ENCODE measurements around the gene ADAMTS16.

ADAMTS16 gene

DNA sequence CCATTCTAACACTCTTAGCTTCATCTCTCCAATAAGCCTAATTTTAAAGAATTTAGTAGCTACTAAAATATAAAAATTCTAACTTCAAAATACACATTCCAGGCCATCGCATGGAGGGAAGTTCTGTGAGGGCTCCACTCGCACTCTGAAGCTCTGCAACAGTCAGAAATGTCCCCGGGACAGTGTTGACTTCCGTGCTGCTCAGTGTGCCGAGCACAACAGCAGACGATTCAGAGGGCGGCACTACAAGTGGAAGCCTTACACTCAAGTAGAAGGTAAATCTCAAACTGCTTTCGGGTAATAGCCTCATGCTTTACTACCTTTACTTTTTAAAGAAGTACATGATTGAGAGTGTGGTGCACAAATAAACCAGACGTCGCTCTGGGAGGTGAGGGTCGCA, 94.8 kb downstream of the ADAMTS16 start:
- no peak for DNase-seq (ENCODE audit: low spot score)

DNA sequence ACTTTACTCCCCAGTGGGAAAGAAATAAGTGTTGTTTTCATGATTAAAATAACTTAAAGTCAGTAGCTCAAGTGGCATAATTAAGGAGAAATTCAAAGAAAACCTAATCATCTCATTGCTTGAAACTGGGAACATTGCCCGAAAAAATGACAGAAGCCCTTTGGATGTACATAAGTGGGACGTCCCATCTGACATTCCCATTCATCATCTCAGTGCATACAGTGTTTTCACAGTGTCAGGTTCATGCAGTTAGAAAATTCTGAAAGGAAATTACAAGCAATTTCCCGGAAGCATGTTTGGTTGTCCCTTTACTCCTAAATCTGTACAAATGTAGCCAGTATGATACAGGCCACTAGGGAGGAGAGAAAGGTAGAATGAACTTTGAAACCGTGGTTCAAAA, 95.6 kb downstream of the ADAMTS16 start:
- no peak for DNase-seq (ENCODE audit: low spot score)

DNA sequence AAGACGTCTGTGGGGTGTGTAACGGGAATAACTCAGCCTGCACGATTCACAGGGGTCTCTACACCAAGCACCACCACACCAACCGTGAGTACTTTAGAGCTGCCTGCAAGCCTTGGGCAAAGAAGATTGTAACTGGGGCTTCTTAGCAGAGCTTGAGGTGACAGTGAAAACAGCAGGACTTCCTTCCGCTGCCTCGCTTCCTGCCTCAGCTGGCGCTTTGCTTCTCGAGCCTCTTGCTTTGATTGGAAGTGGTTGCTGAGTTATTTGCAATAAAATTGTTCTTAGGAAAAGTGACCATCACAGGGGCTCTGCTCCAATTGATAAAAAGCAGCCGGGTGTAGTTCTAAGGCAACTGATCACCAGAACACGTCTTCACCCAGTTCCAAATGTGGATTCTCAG, 99.1 kb downstream of the ADAMTS16 start:
- DNase-seq (ENCODE audit: low spot score): no peak

DNA sequence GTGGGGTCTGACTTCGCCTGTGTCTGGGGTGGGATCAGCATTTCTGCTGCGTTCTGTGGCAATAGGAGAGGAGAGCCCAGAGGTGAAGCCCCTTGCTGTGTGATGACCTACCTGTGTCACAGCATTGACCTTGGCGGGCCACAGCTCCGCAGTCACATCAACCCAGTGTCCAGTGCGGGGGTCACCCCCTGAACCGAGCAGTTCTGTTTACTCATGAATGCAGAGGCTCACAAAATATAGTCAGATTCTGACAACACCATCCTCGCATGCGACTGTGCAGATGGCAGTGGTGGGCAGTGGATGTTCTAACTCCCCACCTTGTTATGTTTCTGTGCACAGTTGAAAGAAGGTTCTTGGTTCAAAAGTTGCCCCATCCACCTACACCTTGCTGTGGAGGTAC, 100.1 kb downstream of the ADAMTS16 start:
- no peak for DNase-seq (ENCODE audit: low spot score)

DNA sequence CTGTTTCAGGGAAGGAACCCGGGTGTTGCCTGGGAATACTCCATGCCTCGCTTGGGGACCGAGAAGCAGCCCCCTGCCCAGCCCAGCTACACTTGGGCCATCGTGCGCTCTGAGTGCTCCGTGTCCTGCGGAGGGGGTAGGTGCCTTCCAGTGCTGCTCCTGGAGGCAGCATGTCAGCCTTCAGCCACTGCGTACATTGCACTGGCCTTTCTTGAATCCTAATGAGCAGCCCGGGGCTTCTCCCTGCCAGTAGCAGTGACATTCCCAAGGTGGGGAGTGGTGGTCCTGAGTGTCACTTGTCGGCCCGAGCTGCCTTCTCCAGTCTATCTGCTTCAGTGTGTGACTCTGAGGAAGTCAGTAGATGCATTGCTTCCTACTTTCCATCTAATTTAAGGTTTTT, 101.9 kb downstream of the ADAMTS16 start:
- no peak for DNase-seq (ENCODE audit: low spot score)

DNA sequence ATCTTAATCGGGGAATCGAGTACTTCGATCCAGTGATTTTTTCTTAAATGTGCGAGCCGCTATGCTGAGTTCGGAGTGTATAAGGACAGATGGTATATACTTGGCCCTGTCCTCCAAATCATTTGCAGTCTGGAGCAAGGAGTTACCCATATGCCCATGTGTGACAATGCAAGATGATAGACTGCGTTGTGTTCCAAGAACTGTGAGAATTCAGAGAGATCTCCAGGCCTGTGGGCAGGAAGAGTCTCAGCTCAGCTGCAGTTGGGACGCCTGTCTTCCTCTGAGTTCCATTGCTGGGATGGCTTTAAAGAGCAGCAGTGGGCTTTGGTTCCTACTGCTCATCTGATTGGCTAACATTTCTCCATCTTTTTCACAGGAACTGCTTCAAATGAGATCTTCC, 106.6 kb downstream of the ADAMTS16 start:
- no peak for DNase-seq (ENCODE audit: low spot score)

DNA sequence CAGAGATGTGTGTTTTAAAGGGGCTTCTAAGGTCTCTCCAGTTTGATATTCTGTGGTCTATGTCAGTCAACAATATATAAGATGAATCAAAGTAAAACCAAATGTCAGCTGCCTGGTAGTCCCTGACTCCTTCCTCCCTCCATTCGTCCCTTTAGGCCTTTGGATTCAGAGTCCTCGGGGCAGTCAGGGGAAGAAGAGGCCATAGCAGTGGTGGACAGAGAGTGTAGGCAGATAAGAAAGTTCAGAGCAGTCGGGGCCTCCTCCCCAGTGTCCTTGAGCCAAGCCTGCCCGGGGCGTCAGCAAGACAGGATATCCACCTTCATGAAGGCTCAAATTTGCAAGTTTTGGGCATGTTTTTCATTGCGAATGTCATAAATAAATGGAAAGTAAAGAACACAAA, 110.6 kb downstream of the ADAMTS16 start:
- no peak for DNase-seq (ENCODE audit: low spot score)

DNA sequence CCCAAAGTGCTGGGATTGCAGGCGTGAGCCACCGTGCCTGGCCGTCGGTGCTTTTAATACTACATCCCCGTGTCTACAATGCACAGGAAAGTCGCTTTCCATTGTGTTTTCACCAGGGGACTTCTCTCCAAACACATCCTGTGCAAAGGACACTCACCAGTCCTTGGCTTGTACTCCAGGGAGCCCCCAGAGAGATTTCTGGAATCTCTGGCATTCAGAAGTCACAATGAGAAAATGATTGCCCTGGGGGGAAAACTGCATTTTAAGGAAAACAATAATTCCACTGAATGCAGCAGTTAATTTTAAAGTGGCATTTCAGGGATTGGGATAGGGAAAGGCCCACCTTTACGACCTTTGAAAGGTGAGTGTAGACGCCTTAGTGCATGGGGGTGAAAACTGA, 112.0 kb downstream of the ADAMTS16 start:
- no peak for DNase-seq (ENCODE audit: low spot score)

DNA sequence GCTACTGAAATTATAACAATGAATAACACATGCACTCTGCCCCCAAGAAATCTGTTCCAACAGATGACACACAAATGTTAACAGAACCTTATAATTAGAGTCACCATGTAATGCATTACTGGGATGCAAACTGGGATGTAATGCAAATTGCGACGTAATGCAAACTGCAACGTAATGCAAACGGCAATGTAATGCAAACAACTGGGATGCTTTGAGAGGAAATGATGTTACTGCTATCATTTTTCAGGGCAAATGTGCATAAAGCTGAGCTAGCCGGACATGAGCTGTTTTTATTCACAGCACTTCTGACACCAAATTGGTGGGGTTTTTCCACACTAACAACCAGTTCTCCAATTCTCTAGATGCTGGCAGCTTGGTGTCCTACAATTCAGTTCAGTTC, 117.2 kb downstream of the ADAMTS16 start:
- DNase-seq (ENCODE audit: low spot score): no peak

DNA sequence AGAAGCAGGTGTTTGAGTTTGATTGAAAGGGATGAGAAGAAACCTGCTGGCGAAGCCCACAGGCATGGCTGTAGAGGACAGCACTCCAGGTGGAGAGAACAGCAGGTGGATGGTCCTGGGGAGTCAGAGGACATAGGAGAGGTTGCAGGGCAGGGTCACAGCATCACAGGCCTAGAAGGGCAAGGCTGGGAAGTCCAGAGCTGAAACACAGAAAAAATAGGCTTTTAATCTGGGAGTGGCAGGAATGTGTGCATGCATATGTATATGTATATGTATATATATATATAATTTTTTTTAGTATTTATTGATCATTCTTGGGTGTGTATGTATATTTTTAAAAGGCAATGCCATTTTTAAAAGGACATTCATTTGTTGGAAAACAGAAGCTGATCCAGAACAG, 118.4 kb downstream of the ADAMTS16 start:
- DNase-seq (ENCODE audit: low spot score): no peak

DNA sequence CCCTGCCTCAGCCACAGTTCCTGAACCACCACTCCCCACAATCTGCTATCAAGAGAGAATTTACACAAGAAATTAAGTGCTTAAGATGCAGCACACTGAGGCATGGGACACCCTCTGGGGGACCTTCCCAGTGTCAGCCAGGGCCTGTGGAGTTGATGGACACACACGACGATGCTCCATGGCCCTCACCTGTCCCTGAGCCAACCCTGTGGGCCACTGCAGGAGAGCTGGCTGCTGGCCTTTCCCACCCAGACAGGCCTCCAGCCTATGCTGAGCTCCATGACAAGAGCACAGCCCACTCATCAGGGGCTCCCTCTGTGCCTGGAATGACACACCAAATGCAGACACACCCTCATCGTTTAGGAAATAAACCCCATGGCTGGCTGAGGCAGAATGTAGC, 124.6 kb downstream of the ADAMTS16 start:
- DNase-seq (ENCODE audit: low spot score): no peak

DNA sequence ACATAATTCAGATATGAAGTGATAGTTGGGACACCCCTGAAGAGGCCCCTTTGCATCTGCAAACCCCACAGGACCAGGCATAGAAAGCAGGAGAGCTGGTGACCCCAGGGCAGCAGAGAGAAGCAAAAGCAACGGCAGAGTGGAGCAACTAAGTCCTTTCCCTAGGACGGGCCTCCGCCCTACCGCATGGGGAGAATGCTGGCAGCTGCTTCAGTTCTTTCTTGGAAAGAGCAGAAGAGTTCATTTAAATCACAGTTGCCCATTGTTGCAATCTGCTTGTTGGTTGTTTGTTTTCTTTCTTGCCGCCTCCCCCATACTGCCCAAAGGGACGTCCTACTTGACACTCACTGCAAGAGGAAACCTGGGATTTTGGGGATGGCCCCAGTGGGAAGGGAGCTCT, 126.2 kb downstream of the ADAMTS16 start:
- no peak for DNase-seq (ENCODE audit: low spot score)

DNA sequence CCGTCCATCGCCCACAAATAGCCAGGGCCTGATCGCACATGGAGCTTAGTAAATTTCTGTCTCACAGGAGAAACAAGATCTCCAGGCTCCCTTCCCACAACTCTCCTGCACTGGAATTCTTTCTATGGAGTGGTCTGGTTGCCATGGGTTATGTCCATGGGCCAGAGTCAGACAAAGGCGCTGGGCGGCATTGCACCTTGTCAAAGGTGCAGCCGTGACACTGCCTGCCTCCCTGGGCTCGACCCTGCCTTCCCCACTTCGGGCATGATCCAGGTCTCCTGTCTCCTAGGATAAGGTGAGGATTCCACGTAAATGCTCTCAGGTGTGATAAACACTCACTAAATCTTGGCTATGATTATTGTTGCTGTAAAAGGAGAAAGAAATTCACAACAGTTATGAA, 130.0 kb downstream of the ADAMTS16 start:
- DNase-seq (ENCODE audit: low spot score): no peak

DNA sequence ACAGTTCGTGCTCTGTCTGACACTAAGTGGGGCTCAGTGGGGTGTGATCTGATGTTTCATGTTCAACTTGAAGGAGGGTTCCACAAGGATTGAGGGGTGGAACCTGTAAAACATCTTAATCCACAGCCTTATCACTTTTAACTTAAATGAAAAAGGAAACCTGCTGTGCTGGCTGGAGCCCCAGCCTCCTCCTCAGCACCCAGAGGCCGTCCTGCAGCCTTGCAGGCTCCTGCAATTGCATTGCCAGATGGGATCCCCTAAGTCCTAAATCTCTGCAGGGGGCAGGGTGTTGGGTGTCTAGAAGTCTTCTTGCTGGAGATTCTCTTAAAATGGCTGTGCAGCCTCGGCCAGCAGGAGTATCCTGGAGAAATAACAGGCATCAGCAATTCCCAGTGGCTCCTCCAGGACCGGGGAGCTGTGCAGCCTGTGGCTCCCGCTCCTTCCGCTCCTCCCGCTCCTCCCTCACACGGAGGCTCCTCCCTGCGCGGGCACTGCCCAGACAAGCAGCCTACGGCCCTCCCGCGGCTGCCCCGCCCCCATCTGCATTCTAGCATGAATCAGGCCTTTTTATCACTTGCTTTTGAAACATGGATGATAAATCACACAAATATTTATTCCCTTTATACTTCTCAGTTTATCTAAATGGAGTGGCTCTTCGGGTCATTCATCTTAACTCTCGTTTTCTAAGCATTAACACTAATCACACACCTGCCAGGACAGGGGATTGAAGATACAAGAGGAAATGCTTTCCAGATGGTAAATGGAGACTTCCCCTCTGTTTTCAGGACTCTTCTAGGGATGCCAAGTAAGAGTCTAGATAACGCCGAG, 131.0 kb downstream of the ADAMTS16 start:
- no peak for DNase-seq (ENCODE audit: low spot score)

DNA sequence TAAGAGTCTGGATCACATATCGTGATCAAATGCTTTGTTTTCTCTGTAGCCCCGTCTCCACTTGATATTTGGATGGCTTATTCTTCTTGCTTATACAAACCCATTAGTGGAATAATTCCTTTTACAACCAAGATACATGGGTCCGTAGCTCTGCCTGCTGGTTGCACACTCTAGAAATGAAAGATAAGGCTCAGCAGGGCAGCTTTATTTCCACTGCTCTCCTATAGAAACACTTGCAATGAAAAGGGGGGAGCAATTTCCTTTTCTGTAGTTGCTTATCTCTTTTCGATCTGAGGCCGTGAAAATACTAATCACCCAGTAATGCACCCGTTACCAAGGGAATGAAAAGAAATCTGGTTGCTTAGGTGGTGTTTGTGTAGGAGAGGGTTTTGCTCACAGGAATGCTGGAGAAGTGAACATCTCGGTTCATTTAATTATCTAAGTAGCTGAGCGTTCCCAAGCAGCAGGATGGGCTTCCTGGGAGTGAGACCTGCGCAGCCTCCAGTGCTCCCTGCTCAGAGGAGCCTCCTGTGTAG, 131.7 kb downstream of the ADAMTS16 start:
- DNase-seq (ENCODE audit: low spot score): no peak

DNA sequence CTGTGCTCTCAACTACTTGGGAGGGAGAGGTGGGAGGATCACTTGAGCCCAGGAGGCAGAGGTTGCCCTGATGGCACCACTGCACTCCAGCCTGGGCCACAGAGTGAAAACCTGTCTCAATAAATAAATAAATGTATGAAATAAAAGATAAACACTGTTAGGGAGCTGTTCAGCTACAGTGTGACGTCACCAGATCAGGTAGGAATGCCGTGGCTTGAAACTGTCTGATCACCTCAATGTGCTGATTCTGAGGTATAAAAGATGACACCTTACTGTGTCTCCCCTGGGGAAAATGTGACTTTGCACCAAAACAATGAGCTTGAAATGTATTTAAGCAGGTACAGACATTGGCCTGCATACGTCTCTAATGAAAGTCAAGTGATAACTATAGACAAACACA, 133.3 kb downstream of the ADAMTS16 start:
- no peak for DNase-seq (ENCODE audit: low spot score)

DNA sequence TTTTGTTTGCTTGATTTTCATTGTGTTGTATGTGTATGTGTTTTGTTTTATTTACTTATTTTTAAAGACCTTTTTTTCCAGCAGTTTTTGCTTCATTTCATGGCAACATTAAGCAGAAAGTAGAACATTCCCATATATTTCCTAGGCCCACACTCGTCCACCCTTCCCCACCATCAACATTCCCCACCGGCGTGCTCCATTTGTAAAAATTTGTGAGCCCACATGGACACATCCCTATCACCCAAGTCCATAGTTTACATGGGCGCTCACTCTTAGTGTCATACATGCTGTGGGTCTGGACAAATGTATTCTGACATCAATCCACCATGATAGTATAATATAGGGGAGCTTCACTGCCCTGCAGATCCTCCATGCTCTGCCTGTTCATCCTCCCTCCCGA, 133.8 kb downstream of the ADAMTS16 start:
- no peak for DNase-seq (ENCODE audit: low spot score)

DNA sequence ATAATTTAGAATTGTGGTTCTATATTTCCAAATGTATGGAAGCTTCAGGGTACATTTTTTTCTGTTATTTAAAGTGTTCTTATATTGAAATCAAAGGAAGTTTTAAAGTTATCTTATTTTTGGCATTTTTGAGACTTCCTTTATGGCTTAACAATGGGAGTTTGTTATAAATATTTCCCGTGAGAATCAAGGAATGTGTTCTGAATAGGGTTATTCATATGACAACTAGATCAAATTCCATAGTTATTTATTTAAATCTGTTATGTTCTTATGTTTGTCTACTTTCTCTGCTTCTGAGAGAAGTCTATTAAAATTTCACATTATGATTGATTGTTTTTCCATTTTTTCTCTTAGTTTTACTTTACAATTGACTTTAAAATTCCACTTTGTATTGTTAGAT, 135.1 kb downstream of the ADAMTS16 start:
- no peak for DNase-seq (ENCODE audit: low spot score)

DNA sequence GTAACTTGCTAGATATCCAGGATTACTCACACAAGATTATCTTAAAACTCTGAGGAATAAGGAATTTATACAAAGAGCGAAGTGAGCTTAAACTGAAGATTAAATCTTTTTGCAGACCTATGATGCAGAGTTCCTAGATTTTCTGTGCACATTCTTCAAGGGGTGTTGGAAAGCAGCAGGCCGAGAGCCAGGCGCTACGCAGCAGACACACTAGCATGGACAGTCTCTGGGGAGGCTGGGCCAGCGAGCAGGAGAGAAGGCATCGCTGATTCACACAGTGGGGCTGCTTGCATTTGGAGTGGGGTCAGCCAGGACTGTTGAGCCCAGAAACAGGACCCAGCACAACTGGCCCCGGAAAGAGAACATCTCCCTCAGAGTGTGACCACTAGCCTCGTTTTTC, 136.3 kb downstream of the ADAMTS16 start:
- no peak for DNase-seq (ENCODE audit: low spot score)

DNA sequence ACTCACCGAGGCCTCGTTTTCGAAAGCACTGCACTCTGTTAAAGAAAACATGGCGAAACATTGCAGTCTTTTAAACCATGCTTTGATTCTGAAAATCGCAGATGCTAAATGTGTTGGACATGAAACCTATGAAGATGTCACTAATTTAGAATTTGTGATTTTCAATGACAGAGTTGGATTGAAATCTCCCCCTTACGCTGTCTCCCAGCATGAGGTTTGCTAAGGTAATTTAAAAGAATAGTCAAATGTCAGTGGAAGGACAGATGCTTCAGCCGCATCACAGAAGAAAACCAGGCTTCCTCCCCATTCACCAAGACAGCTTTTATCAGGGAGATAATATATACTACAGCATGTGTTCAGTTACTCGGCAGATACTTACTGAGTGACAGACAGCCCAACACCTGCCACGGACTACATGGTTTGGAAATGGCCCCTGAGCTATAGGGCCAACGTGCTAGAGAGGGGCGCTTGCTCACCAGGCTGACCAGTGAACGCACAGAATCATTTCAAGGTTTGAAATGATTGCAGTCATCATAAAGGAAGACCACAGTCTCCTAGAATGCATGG, 136.9 kb downstream of the ADAMTS16 start:
- DNase-seq (ENCODE audit: low spot score): no peak

DNA sequence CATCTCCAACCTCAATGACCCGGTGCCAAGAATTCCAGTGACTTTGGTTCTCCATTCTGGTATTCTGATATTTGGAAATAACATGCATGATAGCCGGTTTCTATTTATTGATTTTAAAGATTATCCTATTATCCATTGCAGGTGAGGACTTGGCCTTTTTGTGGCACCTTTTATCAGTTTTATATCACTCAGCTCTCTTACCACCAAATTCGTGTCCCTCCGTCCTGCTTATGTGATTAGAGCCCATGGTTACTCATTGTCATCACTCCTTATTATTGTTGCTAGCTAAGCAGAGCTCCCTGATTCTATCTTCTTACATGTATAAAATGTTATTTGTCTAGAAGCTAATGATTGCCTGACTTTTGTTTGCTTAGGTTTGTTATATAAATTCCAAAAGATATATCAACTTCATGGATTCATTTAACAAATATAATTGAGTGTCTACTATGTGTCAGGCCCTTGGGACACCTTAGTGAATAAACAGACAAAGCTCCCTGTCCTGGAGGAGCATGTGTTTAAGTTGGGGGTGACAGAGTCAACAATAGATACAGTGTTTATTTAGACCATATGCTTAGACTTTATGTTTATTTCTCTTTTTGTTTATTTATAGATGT, 138.2 kb downstream of the ADAMTS16 start:
- no peak for DNase-seq (ENCODE audit: low spot score)

DNA sequence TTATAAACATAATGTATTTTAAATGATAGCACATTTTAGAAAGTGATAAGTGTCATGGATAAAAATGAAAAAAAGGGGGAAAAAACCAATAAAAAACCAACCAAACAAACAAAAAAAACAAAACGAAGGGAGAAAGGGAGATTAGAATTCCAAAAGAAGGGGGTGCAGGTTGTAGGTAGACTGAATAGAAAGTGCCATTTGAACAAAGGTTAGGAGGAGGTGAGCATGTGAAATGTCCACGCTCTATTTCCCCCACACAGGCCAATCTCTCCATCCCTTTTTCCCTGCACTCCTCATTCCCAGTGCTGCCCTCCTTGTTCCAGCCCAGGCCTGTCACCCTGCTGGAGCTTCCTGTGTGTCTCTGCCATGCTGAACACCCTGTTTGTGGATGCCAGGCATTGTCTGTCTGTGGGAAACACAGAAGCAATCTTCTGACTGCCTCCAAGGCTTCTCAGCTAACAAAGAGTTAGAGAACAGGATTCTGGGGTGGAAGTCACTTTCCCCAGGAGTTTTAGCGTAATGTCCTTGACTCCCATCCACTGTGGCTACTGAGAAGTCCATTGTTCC, 138.8 kb downstream of the ADAMTS16 start:
- no peak for DNase-seq (ENCODE audit: low spot score)

DNA sequence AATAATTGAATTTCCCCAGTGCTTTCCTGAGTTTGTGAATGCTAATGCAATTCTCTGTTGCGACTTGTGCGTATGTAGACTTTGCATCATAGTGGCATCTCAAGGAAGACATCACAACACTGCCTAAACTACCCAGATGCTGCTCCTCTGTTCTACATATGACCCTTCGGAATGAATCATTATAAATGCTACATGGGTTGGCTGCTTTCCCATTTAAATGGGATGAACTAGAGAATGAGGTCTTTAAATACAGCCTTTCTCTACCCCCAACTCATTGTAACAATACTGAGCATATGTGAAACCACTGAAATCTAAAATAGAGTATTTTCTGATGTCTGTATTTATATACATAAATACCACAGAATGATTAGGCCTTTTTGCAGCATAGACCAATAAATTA, 145.8 kb downstream of the ADAMTS16 start:
- no peak for DNase-seq (ENCODE audit: low spot score)

Measured in activated CD4-positive, alpha-beta T cell treated with anti-CD3 and anti-CD28 coated beads, Interleukin-2, Interleukin-4, amounts not matched to agents 100 ng/mL and 50 ng/mL, durations not matched to agents 16 hours and 8 hours (primary cell).